Kidney tubule cell (primary cell): ENCODE measurements around the gene NTPCR.
"Not testable (repeated sequence)": the region's sequence is repeated elsewhere in the genome, so short reads cannot be mapped to it uniquely, and the experiment has no call there.

Experiments used
- DNase-seq: peaks from one replicate; pipeline ENCODE4 v3.0.0-alpha.2; 2018; ENCODE audit warnings: low spot score

NTPCR gene

GRCh38 chr1:232927166-232927565 is 23.2 kb upstream of the NTPCR start:
- not testable (repeated sequence) for DNase-seq

GRCh38 chr1:232927830-232928505 is 22.4 kb upstream of the NTPCR start:
- DNase-seq: peak; percentile 65

- no peak for DNase-seq
These were observed 17.7 kb upstream of the NTPCR start for GRCh38 chr1:232932486-232933425.

- DNase-seq: no peak
These were observed 13.5 kb upstream of the NTPCR start for GRCh38 chr1:232936941-232937340.

- DNase-seq: no peak
These were observed 12.6 kb upstream of the NTPCR start for GRCh38 chr1:232937741-232938375.

GRCh38 chr1:232938926-232939325 is 11.5 kb upstream of the NTPCR start:
- no peak for DNase-seq

GRCh38 chr1:232939748-232940147 is 10.7 kb upstream of the NTPCR start:
- DNase-seq: no peak

- peak; percentile 44 for DNase-seq
These were observed 10.1 kb upstream of the NTPCR start for GRCh38 chr1:232940262-232940661.

- DNase-seq: no peak
These were observed 7.8 kb upstream of the NTPCR start for GRCh38 chr1:232942413-232943294.

- DNase-seq: no peak
These were observed 6.6 kb upstream of the NTPCR start for GRCh38 chr1:232943679-232944252.

- DNase-seq: no peak
These were observed 6.1 kb upstream of the NTPCR start for GRCh38 chr1:232944347-232944746.

- DNase-seq: no peak
These were observed 695 bp upstream of the NTPCR start for GRCh38 chr1:232949636-232950196.

GRCh38 chr1:232951180-232951579 is 769 bp downstream of the NTPCR start:
- DNase-seq: peak; percentile 66

GRCh38 chr1:232951605-232952004 is 1.2 kb downstream of the NTPCR start:
- no peak for DNase-seq

GRCh38 chr1:232952514-232953499 is 2.4 kb downstream of the NTPCR start:
- DNase-seq: peak; percentile 81

- peak; percentile 57 for DNase-seq
These were observed 4.4 kb downstream of the NTPCR start for GRCh38 chr1:232954594-232955365.

- peak; percentile 66 for DNase-seq
These were observed 5.7 kb downstream of the NTPCR start for GRCh38 chr1:232956081-232956480.

GRCh38 chr1:232958067-232958466 is 7.7 kb downstream of the NTPCR start:
- no peak for DNase-seq
